ENCODE results near the gene SDF4.

GRCh38 chr1:1191734-1192133 is 40.1 kb downstream of the SDF4 start:
- TF ChIP-seq, protein P1, sequence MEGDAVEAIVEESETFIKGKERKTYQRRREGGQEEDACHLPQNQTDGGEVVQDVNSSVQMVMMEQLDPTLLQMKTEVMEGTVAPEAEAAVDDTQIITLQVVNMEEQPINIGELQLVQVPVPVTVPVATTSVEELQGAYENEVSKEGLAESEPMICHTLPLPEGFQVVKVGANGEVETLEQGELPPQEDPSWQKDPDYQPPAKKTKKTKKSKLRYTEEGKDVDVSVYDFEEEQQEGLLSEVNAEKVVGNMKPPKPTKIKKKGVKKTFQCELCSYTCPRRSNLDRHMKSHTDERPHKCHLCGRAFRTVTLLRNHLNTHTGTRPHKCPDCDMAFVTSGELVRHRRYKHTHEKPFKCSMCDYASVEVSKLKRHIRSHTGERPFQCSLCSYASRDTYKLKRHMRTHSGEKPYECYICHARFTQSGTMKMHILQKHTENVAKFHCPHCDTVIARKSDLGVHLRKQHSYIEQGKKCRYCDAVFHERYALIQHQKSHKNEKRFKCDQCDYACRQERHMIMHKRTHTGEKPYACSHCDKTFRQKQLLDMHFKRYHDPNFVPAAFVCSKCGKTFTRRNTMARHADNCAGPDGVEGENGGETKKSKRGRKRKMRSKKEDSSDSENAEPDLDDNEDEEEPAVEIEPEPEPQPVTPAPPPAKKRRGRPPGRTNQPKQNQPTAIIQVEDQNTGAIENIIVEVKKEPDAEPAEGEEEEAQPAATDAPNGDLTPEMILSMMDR (IDR thresholded peaks at IDR 0.05; ENCODE audit: insufficient read depth, low read length, poor library complexity, severe bottlenecking) = no peak
- no peak for TF ChIP-seq EZH2phosphoT487 (conservative IDR thresholded peaks at IDR 0.05; ENCODE audit: low read length)

Data from SU-DHL-6 (cell line).